CD14-positive monocyte (primary cell): Measurements from ENCODE around the gene IMPG2. TPM values are rescaled to one million over a fixed set of nuclear protein-coding genes. Genes with fewer than 3 reads are reported as not detected.

Source experiments
- DNase-seq, 3 donors: peaks; one replicate each; pipeline ENCODE4 v3.0.0-alpha.2; 2011 to 2022
- H2AFZ ChIP-seq: 2 replicates; pipeline ENCODE4 v1.6.0; 2012; ENCODE audit warnings: mild to moderate bottlenecking, low read depth, low read length, inconsistent platforms; ENCODE audit not compliant: insufficient read depth, poor library complexity, severe bottlenecking
- H3K27ac ChIP-seq, 2 donors: 1 replicate in 1 of 2; 2 replicates in 1 of 2; pipeline ENCODE4 v1.5.1; 2012 to 2013; ENCODE audit warnings: low read length in 2 of 2, control low read depth in 1 of 2, inconsistent platforms in 1 of 2, low read depth in 1 of 2, mild to moderate bottlenecking in 1 of 2
- H3K27me3 ChIP-seq, 2 donors: one replicate each; pipeline versions ENCODE4 v1.6.0 to v1.6.1; 2011 to 2013; ENCODE audit warnings: low read length in 2 of 2; ENCODE audit not compliant: control insufficient read depth in 2 of 2, insufficient read depth in 2 of 2
- H3K36me3 ChIP-seq, 2 donors: replicated peaks in 1 of 2; 1 replicate in 1 of 2; 2 replicates in 1 of 2; pipeline versions ENCODE4 v1.5.1 to v1.6.1; 2012 to 2013; ENCODE audit warnings: low read length in 2 of 2, control low read depth in 1 of 2, inconsistent platforms in 1 of 2, mild to moderate bottlenecking in 1 of 2; ENCODE audit not compliant: insufficient read depth in 2 of 2, control insufficient read depth in 1 of 2
- H3K4me1 ChIP-seq, 2 donors: 1 replicate in 1 of 2; 2 replicates in 1 of 2; pipeline versions ENCODE4 v1.5.1 to v1.6.1; 2012 to 2013; ENCODE audit warnings: low read length in 2 of 2, control low read depth in 1 of 2, inconsistent platforms in 1 of 2, mild to moderate bottlenecking in 1 of 2, moderate library complexity in 1 of 2; ENCODE audit not compliant: insufficient read depth in 2 of 2, control insufficient read depth in 1 of 2
- H3K4me2 ChIP-seq: replicated peaks from 2 replicates; pipeline ENCODE3; 2012; ENCODE audit warnings: low read length, moderate library complexity, mild to moderate bottlenecking; ENCODE audit not compliant: poor library complexity, severe bottlenecking; ENCODE audit errors: extremely low read depth
- H3K4me3 ChIP-seq, 3 experiments: fragments of 200-600 bp in 1 of 3; sonication (generic) in 1 of 3; replicated peaks in 1 of 3; 1 replicate in 2 of 3; 2 replicates in 1 of 3; pipeline ENCODE4 v1.5.1; 2011 to 2013; ENCODE audit warnings: low read length in 3 of 3, mild to moderate bottlenecking in 3 of 3, control low read depth in 2 of 3, low read depth in 2 of 3, inconsistent platforms in 1 of 3, moderate library complexity in 1 of 3
- H3K79me2 ChIP-seq: 2 replicates; pipeline ENCODE4 v1.6.0; 2012; ENCODE audit warnings: mild to moderate bottlenecking, control low read depth, inconsistent platforms, low read length, moderate library complexity; ENCODE audit not compliant: insufficient read depth
- H3K9ac ChIP-seq: 2 replicates; pipeline ENCODE4 v1.6.0; 2017; ENCODE audit warnings: low read length, mild to moderate bottlenecking; ENCODE audit not compliant: insufficient read depth, poor library complexity, severe bottlenecking
- H3K9me3 ChIP-seq, 2 donors: replicated peaks in 1 of 2; 1 replicate in 1 of 2; 2 replicates in 1 of 2; pipeline versions ENCODE4 v1.5.1 to v1.6.1; 2012 to 2013; ENCODE audit warnings: low read length in 2 of 2, control low read depth in 1 of 2; ENCODE audit not compliant: control insufficient read depth in 1 of 2, insufficient read depth in 1 of 2
- H4K20me1 ChIP-seq: 2 replicates; pipeline ENCODE4 v1.6.0; 2012; ENCODE audit warnings: mild to moderate bottlenecking, low read length, control low read depth, moderate library complexity; ENCODE audit not compliant: insufficient read depth
- H3K27ac Mint-ChIP-seq, 7 donors: one replicate each; pipeline ENCODE4 v1.8.0; 2020; ENCODE audit warnings: mild to moderate bottlenecking in 7 of 7, mixed read lengths in 7 of 7, moderate library complexity in 6 of 7, inconsistent platforms in 2 of 7
- H3K27me3 Mint-ChIP-seq, 3 donors: one replicate each; pipeline ENCODE4 v1.8.0; 2021 to 2022; ENCODE audit warnings: low read depth in 3 of 3, mild to moderate bottlenecking in 3 of 3, mixed read lengths in 3 of 3, moderate library complexity in 3 of 3, inconsistent platforms in 1 of 3
- H3K36me3 Mint-ChIP-seq, 2 donors: one replicate each; pipeline ENCODE4 v1.8.0; 2020; ENCODE audit warnings: mixed read lengths in 2 of 2, inconsistent platforms in 1 of 2, mild to moderate bottlenecking in 1 of 2
- H3K4me1 Mint-ChIP-seq: one replicate; pipeline ENCODE4 v1.8.0; 2020; ENCODE audit warnings: mild to moderate bottlenecking, mixed read lengths
- H3K4me3 Mint-ChIP-seq, 2 donors: one replicate each; pipeline ENCODE4 v1.8.0; 2020; ENCODE audit warnings: mild to moderate bottlenecking in 2 of 2, mixed read lengths in 2 of 2, moderate library complexity in 1 of 2
- H3K9me3 Mint-ChIP-seq, 7 donors: one replicate each; pipeline ENCODE4 v1.8.0; 2020 to 2022; ENCODE audit warnings: mixed read lengths in 7 of 7, mild to moderate bottlenecking in 6 of 7, moderate library complexity in 6 of 7, inconsistent platforms in 2 of 7
- CTCF ChIP-seq: fragments of 200-600 bp; IDR thresholded peaks from one replicate; pipeline ENCODE4 v1.8.0; 2022; ENCODE audit warnings: antibody characterized with exemption, mild to moderate bottlenecking
- WGBS: methylation state at CpG from one replicate; pipeline ENCODE4 v1.1.5; 2013; ENCODE audit warnings: missing lambda C conversion rate; ENCODE audit not compliant: insufficient coverage; 5-methylcytosine and 5-hydroxymethylcytosine counted together
- intact Hi-C, 2 donors: fragments of 100-400 bp; cut with micrococcal nuclease; formaldehyde crosslinking; loops; one replicate each; pipeline versions ENCODE4 v1.15.0 to v1.15.1; 2023
- polyA plus RNA-seq, 3 donors: library from polyadenylated mRNA; depleted of rRNA in 1 of 3; unstranded in 2 of 3; stranded (reverse) in 1 of 3; fragments of 300-500 nt in 2 of 3; fragments of >200 nt in 1 of 3; fragmentation: Illumina TruSeq in 2 of 3; gene quantifications; 1 replicate in 2 of 3; 2 replicates in 1 of 3; pipeline ENCODE4 v1.2.3, GENCODE V29; 2012 to 2021

Gene IMPG2
- polyA plus RNA-seq, 3 donors = 0.04 to 0.15 TPM; not detected in 1

- peaks cover 8% of the 10 kb centered on the region for H3K4me1 Mint-ChIP-seq
- Histone ChIP-seq H3K4me3 (no peak overlapping the region), H3K9me3 (peaks cover 0 to 2% of the 10 kb centered on the region in 2 donors), H3K27me3 (no peaks in the 10 kb centered on the region), H3K79me2 (no peaks in the 10 kb centered on the region), H3K9ac (no peak overlapping the region), H4K20me1 (no peaks in the 10 kb centered on the region), H3K27ac (no peak overlapping the region), H3K4me2 (no peak overlapping the region), H3K4me1 (no peaks in the 10 kb centered on the region), H2AFZ (no peak overlapping the region), H3K36me3 (no peaks in the 10 kb centered on the region)
- H3K27me3 Mint-ChIP-seq = peaks cover 1 to 3% (median 2%) of the 10 kb centered on the region in 3 donors
- H3K4me3 Mint-ChIP-seq = no peak overlapping the region
- H3K36me3 Mint-ChIP-seq = no peaks in the 10 kb centered on the region
- intact Hi-C loops = no loop called here
- TF ChIP-seq CTCF = no peak
- no peak overlapping the region for H3K27ac Mint-ChIP-seq
- peaks cover 2 to 8% (median 6%) of the 10 kb centered on the region in 7 donors for H3K9me3 Mint-ChIP-seq
- WGBS = no CpG with 5 or more reads among the region's 2 CpGs
- no peak for DNase-seq
Observed at GRCh38 chr3:101252945-101253344, 67.4 kb downstream of the IMPG2 start.

DNA sequence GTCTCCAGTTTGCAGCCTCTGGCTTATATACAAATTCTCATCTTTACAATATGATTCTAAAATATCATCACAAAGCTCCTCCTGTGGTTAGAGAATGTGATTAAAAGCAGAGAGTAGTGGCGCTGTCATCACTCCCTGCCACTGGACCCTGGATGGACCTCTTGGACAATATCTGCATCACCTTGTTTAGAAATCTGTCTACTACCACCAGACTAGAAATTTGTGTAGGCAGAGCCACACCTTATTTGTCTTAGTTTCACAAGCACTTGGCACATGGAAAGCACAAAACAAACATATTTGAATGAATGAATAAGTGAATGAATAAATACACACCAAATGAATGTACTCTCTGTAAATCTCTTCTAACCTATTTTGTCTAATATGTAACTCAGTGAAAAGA, 68.1 kb downstream of the IMPG2 start:
- H3K79me2 ChIP-seq = no peaks in the 10 kb centered on the region
- intact Hi-C loops = no loop called here
- H3K9me3 ChIP-seq = peaks cover 0 to 5% of the 10 kb centered on the region in 2 donors
- no peak overlapping the region for H3K27ac ChIP-seq
- H3K27ac Mint-ChIP-seq = no peak overlapping the region
- peaks cover 8% of the 10 kb centered on the region for H3K4me1 Mint-ChIP-seq
- no peaks in the 10 kb centered on the region for H3K27me3 ChIP-seq
- no peak for DNase-seq
- H2AFZ ChIP-seq = no peak overlapping the region
- no peak overlapping the region for H3K4me3 ChIP-seq
- WGBS = no CpG with 5 or more reads among the region's 1 CpG
- TF ChIP-seq CTCF = no peak
- no peak overlapping the region for H3K4me3 Mint-ChIP-seq
- H3K36me3 Mint-ChIP-seq = no peaks in the 10 kb centered on the region
- no peaks in the 10 kb centered on the region for H3K36me3 ChIP-seq
- H3K27me3 Mint-ChIP-seq = peaks cover 1 to 3% (median 2%) of the 10 kb centered on the region in 3 donors
- no peaks in the 10 kb centered on the region for H3K4me1 ChIP-seq
- H3K9me3 Mint-ChIP-seq = peaks cover 4 to 10% (median 6%) of the 10 kb centered on the region in 7 donors
- H3K9ac ChIP-seq = no peak overlapping the region
- H3K4me2 ChIP-seq = no peak overlapping the region
- no peaks in the 10 kb centered on the region for H4K20me1 ChIP-seq
